ENCODE data around the gene DPEP2NB. TPM values are rescaled to one million over a fixed set of nuclear protein-coding genes. Genes with fewer than 3 reads are reported as not detected.

The DPEP2NB gene
- under 1 TPM in 1 of 2 donors, not detected in 1; 0.62 TPM for total RNA-seq

GRCh38 chr16:68015681-68016080, at the start of gene DPEP2NB:
Gene DPEP2NB, minus strand, starts transcription at chr16:68015911. Its CDS starts 141 bp downstream, at chr16:68015770.
- H3K36me3 ChIP-seq = no peaks in the 10 kb centered on the region
- H3K4me1 ChIP-seq (replicated peaks) = no peaks in the 10 kb centered on the region
- H3K27me3 ChIP-seq (replicated peaks; ENCODE audit: insufficient read depth) = no peaks in the 10 kb centered on the region
- H3K9me3 ChIP-seq = no peaks in the 10 kb centered on the region
- intact Hi-C loops (cut with DNase I) = no loop called here
- no peak for DNase-seq (ENCODE audit: low spot score)
- TF ChIP-seq POLR2A (IDR thresholded peaks at IDR 0.05) = no peak
- no peak for TF ChIP-seq POLR2AphosphoS5 (IDR thresholded peaks at IDR 0.05)
- no peak for TF ChIP-seq CTCF (IDR thresholded peaks at IDR 0.05)
- H3K27ac ChIP-seq = no peak within 1 kb of the TSS
- 80% methylated on average over 5 of the region's 5 CpGs for WGBS
- no peak within 1 kb of the TSS for H3K4me3 ChIP-seq

GRCh38 chr16:68064791-68065365, 49.2 kb upstream of the DPEP2NB start:
- Histone ChIP-seq H3K9me3 (no peaks in the 10 kb centered on the region), H3K27ac (peak overlapping the region; percentile 48 to 62), H3K4me3 (no peak overlapping the region), H3K27me3 (replicated peaks; ENCODE audit: insufficient read depth) (no peaks in the 10 kb centered on the region), H3K36me3 (no peaks in the 10 kb centered on the region), H3K4me1 (replicated peaks) (peaks cover 5% of the 10 kb centered on the region)
- 15% methylated on average over 2 of the region's 2 CpGs for WGBS
- peak in 3 of 4 experiments; percentile 52 to 78 (median 67) for TF ChIP-seq CTCF (IDR thresholded peaks at IDR 0.05)
- TF ChIP-seq POLR2AphosphoS5 (IDR thresholded peaks at IDR 0.05) = peak; percentile 59
- no peak for TF ChIP-seq POLR2A (IDR thresholded peaks at IDR 0.05)
- intact Hi-C loops (cut with DNase I) = no loop called here
- peak; percentile 69 for DNase-seq (ENCODE audit: low spot score)

GRCh38 chr16:68062910-68063393, 47.2 kb upstream of the DPEP2NB start:
- no peak for DNase-seq (ENCODE audit: low spot score)
- H3K4me1 ChIP-seq (replicated peaks) = peaks cover 2% of the 10 kb centered on the region
- no peaks in the 10 kb centered on the region for H3K36me3 ChIP-seq
- H3K9me3 ChIP-seq = no peaks in the 10 kb centered on the region
- no peak overlapping the region for H3K27ac ChIP-seq
- H3K4me3 ChIP-seq = no peak overlapping the region
- H3K27me3 ChIP-seq (replicated peaks; ENCODE audit: insufficient read depth) = no peaks in the 10 kb centered on the region
- no peak for TF ChIP-seq POLR2AphosphoS5 (IDR thresholded peaks at IDR 0.05)
- TF ChIP-seq POLR2A (IDR thresholded peaks at IDR 0.05) = no peak
- no peak for TF ChIP-seq CTCF (IDR thresholded peaks at IDR 0.05)
- intact Hi-C loops (cut with DNase I) = no loop called here
- 94% methylated on average over 4 of the region's 4 CpGs for WGBS

GRCh38 chr16:68061396-68061795, 45.7 kb upstream of the DPEP2NB start:
- Histone ChIP-seq H3K36me3 (no peaks in the 10 kb centered on the region), H3K27me3 (replicated peaks; ENCODE audit: insufficient read depth) (no peaks in the 10 kb centered on the region), H3K27ac (no peak overlapping the region), H3K4me3 (no peak overlapping the region), H3K4me1 (replicated peaks) (no peaks in the 10 kb centered on the region), H3K9me3 (no peaks in the 10 kb centered on the region)
- no peak for TF ChIP-seq POLR2AphosphoS5 (IDR thresholded peaks at IDR 0.05)
- TF ChIP-seq CTCF (IDR thresholded peaks at IDR 0.05) = no peak
- no peak for TF ChIP-seq POLR2A (IDR thresholded peaks at IDR 0.05)
- no peak for DNase-seq (ENCODE audit: low spot score)
- 76% methylated on average over 3 of the region's 3 CpGs for WGBS
- intact Hi-C loops (cut with DNase I) = no loop called here

GRCh38 chr16:68059804-68060203, 44.1 kb upstream of the DPEP2NB start:
- H3K4me3 ChIP-seq = no peak overlapping the region
- intact Hi-C loops (cut with DNase I) = no loop called here
- no peaks in the 10 kb centered on the region for H3K4me1 ChIP-seq (replicated peaks)
- H3K27me3 ChIP-seq (replicated peaks; ENCODE audit: insufficient read depth) = no peaks in the 10 kb centered on the region
- H3K27ac ChIP-seq = no peak overlapping the region
- no peaks in the 10 kb centered on the region for H3K36me3 ChIP-seq
- TF ChIP-seq POLR2AphosphoS5 (IDR thresholded peaks at IDR 0.05) (no peak), CTCF (IDR thresholded peaks at IDR 0.05) (no peak), POLR2A (IDR thresholded peaks at IDR 0.05) (no peak)
- H3K9me3 ChIP-seq = no peaks in the 10 kb centered on the region
- no peak for DNase-seq (ENCODE audit: low spot score)
